ENCODE results near the gene ADCY2.

Gene ADCY2

GRCh38 chr5:7872517-7873130 is 476.7 kb downstream of the ADCY2 start:
- no peak for DNase-seq
- Mint-ChIP-seq H3K27me3 (ENCODE audit: low read depth, poor library complexity) (no peaks in the 10 kb centered on the region), H3K4me3 (no peak overlapping the region), H3K36me3 (ENCODE audit: low read depth) (peaks cover 24% of the 10 kb centered on the region), H3K9me3 (no peaks in the 10 kb centered on the region), H3K4me1 (peaks cover 31% of the 10 kb centered on the region), H3K27ac (no peak overlapping the region)
- TF ChIP-seq, protein P1, sequence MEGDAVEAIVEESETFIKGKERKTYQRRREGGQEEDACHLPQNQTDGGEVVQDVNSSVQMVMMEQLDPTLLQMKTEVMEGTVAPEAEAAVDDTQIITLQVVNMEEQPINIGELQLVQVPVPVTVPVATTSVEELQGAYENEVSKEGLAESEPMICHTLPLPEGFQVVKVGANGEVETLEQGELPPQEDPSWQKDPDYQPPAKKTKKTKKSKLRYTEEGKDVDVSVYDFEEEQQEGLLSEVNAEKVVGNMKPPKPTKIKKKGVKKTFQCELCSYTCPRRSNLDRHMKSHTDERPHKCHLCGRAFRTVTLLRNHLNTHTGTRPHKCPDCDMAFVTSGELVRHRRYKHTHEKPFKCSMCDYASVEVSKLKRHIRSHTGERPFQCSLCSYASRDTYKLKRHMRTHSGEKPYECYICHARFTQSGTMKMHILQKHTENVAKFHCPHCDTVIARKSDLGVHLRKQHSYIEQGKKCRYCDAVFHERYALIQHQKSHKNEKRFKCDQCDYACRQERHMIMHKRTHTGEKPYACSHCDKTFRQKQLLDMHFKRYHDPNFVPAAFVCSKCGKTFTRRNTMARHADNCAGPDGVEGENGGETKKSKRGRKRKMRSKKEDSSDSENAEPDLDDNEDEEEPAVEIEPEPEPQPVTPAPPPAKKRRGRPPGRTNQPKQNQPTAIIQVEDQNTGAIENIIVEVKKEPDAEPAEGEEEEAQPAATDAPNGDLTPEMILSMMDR (IDR thresholded peaks at IDR 0.05): no peak

- DNase-seq: no peak
- H3K36me3 Mint-ChIP-seq (ENCODE audit: low read depth): peaks cover 30% of the 10 kb centered on the region
- H3K4me3 Mint-ChIP-seq: no peak overlapping the region
- TF ChIP-seq, protein P1 (IDR thresholded peaks at IDR 0.05): no peak
- no peaks in the 10 kb centered on the region for H3K27me3 Mint-ChIP-seq (ENCODE audit: low read depth, poor library complexity)
- H3K27ac Mint-ChIP-seq: no peak overlapping the region
- no peaks in the 10 kb centered on the region for H3K9me3 Mint-ChIP-seq
- peaks cover 25% of the 10 kb centered on the region for H3K4me1 Mint-ChIP-seq
Measured at GRCh38 chr5:7873216-7873615, 477.3 kb downstream of the ADCY2 start.

- Mint-ChIP-seq H3K27me3 (ENCODE audit: low read depth, poor library complexity) (no peaks in the 10 kb centered on the region), H3K36me3 (ENCODE audit: low read depth) (peaks cover 35% of the 10 kb centered on the region), H3K27ac (no peak overlapping the region), H3K4me1 (peaks cover 21% of the 10 kb centered on the region), H3K9me3 (no peaks in the 10 kb centered on the region), H3K4me3 (no peak overlapping the region)
- DNase-seq: no peak
- TF ChIP-seq, protein P1 (IDR thresholded peaks at IDR 0.05): no peak
Measured at GRCh38 chr5:7874639-7875038, 478.7 kb downstream of the ADCY2 start.

DNA sequence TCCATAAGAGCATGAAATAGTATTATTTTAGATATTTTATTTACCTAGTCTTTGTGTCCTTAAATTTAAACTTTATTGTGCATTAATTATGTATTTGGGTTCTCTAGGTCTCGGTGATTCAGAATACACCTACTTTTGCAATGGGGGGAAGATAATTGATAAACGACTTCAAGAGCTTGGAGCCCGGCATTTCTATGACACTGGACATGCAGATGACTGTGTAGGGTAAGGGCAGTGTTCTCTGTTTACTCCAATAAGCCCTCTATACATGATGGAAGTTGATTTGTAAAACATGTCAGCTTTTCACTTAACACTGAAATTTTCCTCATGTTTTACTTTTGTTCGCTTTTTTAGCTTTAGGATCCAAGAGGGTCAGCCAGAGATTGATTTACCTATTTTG is 479.2 kb downstream of the ADCY2 start:
- H3K27me3 Mint-ChIP-seq (ENCODE audit: low read depth, poor library complexity): no peaks in the 10 kb centered on the region
- H3K4me3 Mint-ChIP-seq: no peak overlapping the region
- peaks cover 16% of the 10 kb centered on the region for H3K4me1 Mint-ChIP-seq
- no peak overlapping the region for H3K27ac Mint-ChIP-seq
- TF ChIP-seq, protein P1 (IDR thresholded peaks at IDR 0.05): no peak
- no peak for DNase-seq
- no peaks in the 10 kb centered on the region for H3K9me3 Mint-ChIP-seq
- H3K36me3 Mint-ChIP-seq (ENCODE audit: low read depth): peaks cover 35% of the 10 kb centered on the region

GRCh38 chr5:7876867-7877266 is 480.9 kb downstream of the ADCY2 start:
- H3K27me3 Mint-ChIP-seq (ENCODE audit: low read depth, poor library complexity): no peaks in the 10 kb centered on the region
- no peak for DNase-seq

GRCh38 chr5:7877851-7878250 is 481.9 kb downstream of the ADCY2 start:
- H3K27me3 Mint-ChIP-seq (ENCODE audit: low read depth, poor library complexity): no peaks in the 10 kb centered on the region
- DNase-seq: no peak
- TF ChIP-seq, protein P1 (IDR thresholded peaks at IDR 0.05): no peak
- H3K4me3 Mint-ChIP-seq: no peak overlapping the region
- no peak overlapping the region for H3K27ac Mint-ChIP-seq
- peaks cover 52% of the 10 kb centered on the region for H3K36me3 Mint-ChIP-seq (ENCODE audit: low read depth)
- peaks cover under 1% of the 10 kb centered on the region for H3K4me1 Mint-ChIP-seq
- H3K9me3 Mint-ChIP-seq: no peaks in the 10 kb centered on the region

More at GRCh38 chr5:7876867-7877266, 480.9 kb downstream of the ADCY2 start:
- TF ChIP-seq, protein P1 (IDR thresholded peaks at IDR 0.05): no peak
- Mint-ChIP-seq H3K36me3 (ENCODE audit: low read depth) (peaks cover 48% of the 10 kb centered on the region), H3K27ac (no peak overlapping the region), H3K4me1 (peaks cover 4% of the 10 kb centered on the region), H3K4me3 (no peak overlapping the region), H3K9me3 (no peaks in the 10 kb centered on the region)
